Upper lobe of left lung (tissue), 6 donors: ENCODE results near the gene APC2. TPM values are rescaled to one million over a fixed set of nuclear protein-coding genes. Genes with fewer than 3 reads are reported as not detected.

ENCODE experiments used
- ATAC-seq, 2 donors: fragments of 200-7000 bp; cut with Tn5 transposase; one replicate each; pipeline ENCODE4 v1.9.1; 2022; ENCODE audit warnings: mild to moderate bottlenecking in 2 of 2, moderate library complexity in 2 of 2; ENCODE audit not compliant: low FRiP score in 2 of 2
- DNase-seq, 2 donors: peaks; one replicate each; pipeline ENCODE4 v3.0.0-alpha.2; 2019 to 2020
- H3K27ac ChIP-seq, 4 donors: fragments of 200-600 bp; sonication (generic); one replicate each; pipeline ENCODE4 v1.5.1; 2016 to 2019
- H3K27me3 ChIP-seq, 4 donors: fragments of 200-600 bp; sonication (generic); one replicate each; pipeline ENCODE4 v1.5.1; 2017 to 2019
- H3K36me3 ChIP-seq, 4 donors: fragments of 200-600 bp; sonication (generic); one replicate each; pipeline ENCODE4 v1.5.1; 2016 to 2019
- H3K4me1 ChIP-seq, 4 donors: fragments of 200-600 bp; sonication (generic); one replicate each; pipeline ENCODE4 v1.5.1; 2018 to 2019
- H3K4me3 ChIP-seq, 4 donors: fragments of 200-600 bp; sonication (generic); one replicate each; pipeline ENCODE4 v1.5.1; 2017 to 2019; ENCODE audit warnings: mild to moderate bottlenecking in 2 of 4, moderate library complexity in 1 of 4
- H3K9me3 ChIP-seq, 4 donors: fragments of 200-600 bp; sonication (generic); one replicate each; pipeline ENCODE4 v1.5.1; 2018 to 2019
- EP300 ChIP-seq, 4 donors: sonication (generic); formaldehyde crosslinking; IDR thresholded peaks; one replicate each; pipeline ENCODE4 v1.5.1; 2017; ENCODE audit warnings: antibody characterized with exemption in 4 of 4, control low read depth in 2 of 4
- POLR2A ChIP-seq, 4 donors: fragments of 450-650 bp; IDR thresholded peaks; one replicate each; pipeline ENCODE4 v1.5.1; 2016 to 2017; ENCODE audit warnings: antibody characterized with exemption in 4 of 4, mild to moderate bottlenecking in 2 of 4
- POLR2AphosphoS5 ChIP-seq, 2 donors: sonication (generic); formaldehyde crosslinking; IDR thresholded peaks; one replicate each; pipeline ENCODE4 v1.5.1; 2017; ENCODE audit warnings: antibody characterized with exemption in 2 of 2
- WGBS, 2 donors: methylation state at CpG; one replicate each; pipeline ENCODE4 v1.1.5; 2017 to 2018; 5-methylcytosine and 5-hydroxymethylcytosine counted together
- total RNA-seq, 6 donors: library from RNA; depleted of rRNA in 4 of 6; stranded (reverse); fragments of >200 nt in 4 of 6; gene quantifications; one replicate each; pipeline versions ENCODE4 v1.1.0 to v1.2.1, GENCODE V29; 2016 to 2021
- TF ChIP-seq, protein P1 (sequence below), 6 experiments: fragments of 450-650 bp in 4 of 6; fragments of 200-600 bp in 2 of 6; sonication (generic) in 2 of 6; IDR thresholded peaks; one replicate each; pipeline ENCODE4 v1.5.1; 2016 to 2019; ENCODE audit warnings: antibody characterized with exemption in 6 of 6
- donor health status: DM: no; HTN: no; CAD: no; lungs with moderate emphysema.
- donor health status: DM: no; HTN: yes; CAD: no; lungs with severe emphysema.

Gene APC2
- total RNA-seq, 6 donors from 2014 or later: 0.06 to 1.0 (median 0.11) TPM; not detected in 1

DNA sequence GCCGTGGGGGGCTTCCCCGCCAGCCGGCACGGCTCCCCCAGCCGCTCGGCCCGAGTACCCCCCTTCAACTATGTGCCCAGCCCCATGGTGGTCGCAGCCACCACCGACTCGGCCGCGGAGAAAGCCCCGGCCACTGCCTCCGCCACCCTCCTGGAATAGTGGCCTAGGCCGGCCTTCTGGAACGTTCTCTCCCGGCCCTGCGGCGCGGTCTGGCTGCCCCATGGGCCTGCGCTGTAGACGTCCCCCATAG, 20.1 kb downstream of the APC2 start:
- H3K36me3 ChIP-seq: peaks cover 0 to 10% (median 4%) of the 10 kb centered on the region in 4 donors
- no peaks in the 10 kb centered on the region for H3K9me3 ChIP-seq
- H3K4me3 ChIP-seq: peak overlapping the region; percentile 24 to 50 (median 40)
- peak in 1 of 2 donors; percentile 4 for ATAC-seq
- DNase-seq: no peak
- H3K27ac ChIP-seq: no peak overlapping the region
- TF ChIP-seq POLR2AphosphoS5 (IDR thresholded peaks at IDR 0.05): no peak
- TF ChIP-seq POLR2A (IDR thresholded peaks at IDR 0.05): no peak
- TF ChIP-seq, protein P1, sequence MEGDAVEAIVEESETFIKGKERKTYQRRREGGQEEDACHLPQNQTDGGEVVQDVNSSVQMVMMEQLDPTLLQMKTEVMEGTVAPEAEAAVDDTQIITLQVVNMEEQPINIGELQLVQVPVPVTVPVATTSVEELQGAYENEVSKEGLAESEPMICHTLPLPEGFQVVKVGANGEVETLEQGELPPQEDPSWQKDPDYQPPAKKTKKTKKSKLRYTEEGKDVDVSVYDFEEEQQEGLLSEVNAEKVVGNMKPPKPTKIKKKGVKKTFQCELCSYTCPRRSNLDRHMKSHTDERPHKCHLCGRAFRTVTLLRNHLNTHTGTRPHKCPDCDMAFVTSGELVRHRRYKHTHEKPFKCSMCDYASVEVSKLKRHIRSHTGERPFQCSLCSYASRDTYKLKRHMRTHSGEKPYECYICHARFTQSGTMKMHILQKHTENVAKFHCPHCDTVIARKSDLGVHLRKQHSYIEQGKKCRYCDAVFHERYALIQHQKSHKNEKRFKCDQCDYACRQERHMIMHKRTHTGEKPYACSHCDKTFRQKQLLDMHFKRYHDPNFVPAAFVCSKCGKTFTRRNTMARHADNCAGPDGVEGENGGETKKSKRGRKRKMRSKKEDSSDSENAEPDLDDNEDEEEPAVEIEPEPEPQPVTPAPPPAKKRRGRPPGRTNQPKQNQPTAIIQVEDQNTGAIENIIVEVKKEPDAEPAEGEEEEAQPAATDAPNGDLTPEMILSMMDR (IDR thresholded peaks at IDR 0.05): no peak
- no peak for TF ChIP-seq EP300 (IDR thresholded peaks at IDR 0.05)
- H3K4me1 ChIP-seq: peaks cover 60 to 76% (median 65%) of the 10 kb centered on the region in 4 donors
- peaks cover 5 to 79% (median 55%) of the 10 kb centered on the region in 4 donors for H3K27me3 ChIP-seq
- 7% methylated on average over 8 of the region's 22 CpGs; no CpG with 5 or more reads in 1 of the 2 donors for WGBS, 2 donors

- ATAC-seq: peak in 1 of 2 donors; percentile 33
- 1 to 4% methylated on average over 10 to 28 of the region's 67 CpGs for WGBS, 2 donors
- peaks cover 5 to 74% (median 53%) of the 10 kb centered on the region in 4 donors for H3K27me3 ChIP-seq
- TF ChIP-seq, protein P1 (IDR thresholded peaks at IDR 0.05): no peak
- TF ChIP-seq POLR2A (IDR thresholded peaks at IDR 0.05) (no peak), POLR2AphosphoS5 (IDR thresholded peaks at IDR 0.05) (no peak)
- H3K4me1 ChIP-seq: peaks cover 58 to 72% (median 62%) of the 10 kb centered on the region in 4 donors
- peaks cover 0 to 12% (median 7%) of the 10 kb centered on the region in 4 donors for H3K36me3 ChIP-seq
- H3K9me3 ChIP-seq: no peaks in the 10 kb centered on the region
- peak in 1 of 2 donors; percentile 90 for DNase-seq
- H3K4me3 ChIP-seq: peak overlapping the region; percentile 24 to 50 (median 40)
- no peak overlapping the region for H3K27ac ChIP-seq
Observed at GRCh38 chr19:1470305-1471009, 20.5 kb downstream of the APC2 start.

DNA sequence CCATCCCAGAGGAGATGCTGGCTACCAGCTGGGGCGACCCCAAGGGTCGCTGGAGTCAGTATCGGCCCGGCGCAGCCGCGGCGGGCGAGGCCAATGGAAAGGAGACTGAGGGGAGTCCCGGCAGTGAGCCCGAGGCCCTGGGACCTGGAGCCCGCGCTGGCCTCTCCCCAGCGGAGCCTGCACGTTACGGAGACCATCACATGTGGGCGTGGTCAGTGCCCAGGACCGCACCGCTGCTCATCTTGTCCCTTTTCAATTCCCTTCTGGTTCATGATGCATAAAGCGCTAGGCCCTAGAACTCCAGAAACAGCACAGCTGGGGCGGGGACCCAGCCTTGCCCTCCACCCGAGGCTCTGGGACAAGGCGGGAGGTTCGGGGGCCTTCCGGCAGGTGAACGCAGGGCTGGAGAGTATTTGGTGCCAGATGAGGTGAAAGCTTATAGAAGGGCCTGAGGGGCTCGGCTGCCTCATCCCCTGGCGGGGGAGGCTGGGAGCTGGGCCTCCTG, 21.1 kb downstream of the APC2 start:
- no peak for TF ChIP-seq EP300 (IDR thresholded peaks at IDR 0.05)
- no peak for TF ChIP-seq POLR2AphosphoS5 (IDR thresholded peaks at IDR 0.05)
- TF ChIP-seq POLR2A (IDR thresholded peaks at IDR 0.05): no peak
- TF ChIP-seq, protein P1 (IDR thresholded peaks at IDR 0.05): no peak
- peaks cover 0 to 18% (median 9%) of the 10 kb centered on the region in 4 donors for H3K36me3 ChIP-seq
- no peak overlapping the region for H3K27ac ChIP-seq
- peaks cover 5 to 68% (median 52%) of the 10 kb centered on the region in 4 donors for H3K27me3 ChIP-seq
- no peaks in the 10 kb centered on the region for H3K9me3 ChIP-seq
- 2 to 11% methylated on average over 11 to 28 of the region's 28 CpGs for WGBS, 2 donors
- H3K4me1 ChIP-seq: peaks cover 52 to 65% (median 56%) of the 10 kb centered on the region in 4 donors
- peak overlapping the region in 3 of 4 donors; percentile 24 to 50 (median 48) for H3K4me3 ChIP-seq
- no peak for ATAC-seq
- peak in 1 of 2 donors; percentile 86 for DNase-seq

DNA sequence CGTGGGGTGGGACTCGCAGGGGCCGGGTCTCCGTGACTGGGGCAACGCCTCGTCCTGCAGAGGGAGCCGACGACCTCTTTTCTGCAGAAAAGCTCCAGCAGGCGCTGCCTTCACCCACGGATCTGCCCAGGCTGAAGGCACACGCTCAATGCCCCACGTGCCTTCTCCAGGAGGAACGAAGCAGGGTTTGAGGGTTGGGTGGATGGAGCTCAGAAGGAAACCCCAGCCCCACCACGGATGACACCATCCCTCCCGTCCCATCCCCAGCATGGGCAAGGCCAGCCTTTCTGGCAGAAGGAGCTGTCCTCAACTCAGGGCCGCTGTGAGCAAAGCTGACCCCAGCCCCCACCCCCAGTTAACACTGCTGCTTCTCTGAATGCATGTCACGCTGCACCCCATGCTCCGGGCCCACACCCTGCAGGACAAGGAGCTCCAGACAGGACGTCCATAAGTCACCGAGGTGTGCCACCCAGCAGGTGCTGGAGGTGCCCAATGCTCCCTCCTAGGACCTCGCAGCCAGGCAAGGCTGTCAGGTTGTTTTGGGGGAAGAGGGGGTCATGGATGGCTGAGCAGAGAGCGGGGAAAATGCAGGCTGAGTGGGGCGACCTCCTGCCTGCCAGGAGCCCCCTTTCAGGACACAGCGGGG, 21.7 kb downstream of the APC2 start:
- H3K36me3 ChIP-seq: peaks cover 0 to 23% (median 11%) of the 10 kb centered on the region in 4 donors
- no peak for ATAC-seq
- peaks cover 5 to 63% (median 47%) of the 10 kb centered on the region in 4 donors for H3K27me3 ChIP-seq
- no peaks in the 10 kb centered on the region for H3K9me3 ChIP-seq
- 30% methylated on average over 24 of the region's 24 CpGs; no CpG with 5 or more reads in 1 of the 2 donors for WGBS, 2 donors
- DNase-seq: peak in 1 of 2 donors; percentile 29
- no peak overlapping the region for H3K27ac ChIP-seq
- peaks cover 48 to 60% (median 51%) of the 10 kb centered on the region in 4 donors for H3K4me1 ChIP-seq
- H3K4me3 ChIP-seq: peak overlapping the region in 1 of 4 donors; percentile 48
- TF ChIP-seq POLR2A (IDR thresholded peaks at IDR 0.05) (no peak), EP300 (IDR thresholded peaks at IDR 0.05) (no peak), POLR2AphosphoS5 (IDR thresholded peaks at IDR 0.05) (no peak)
- TF ChIP-seq, protein P1 (IDR thresholded peaks at IDR 0.05): no peak
